ENCODE measurements around the gene IGFLR1.

IGFLR1 gene

GRCh38 chr19:35744430-35745327 is 2.4 kb upstream of the IGFLR1 start:
- Histone ChIP-seq H3K27me3 (ENCODE audit: insufficient read depth, low read length) (no peaks in the 10 kb centered on the region), H3K4me1 (ENCODE audit: insufficient read depth, low read length) (peaks cover 28% of the 10 kb centered on the region), H3K9me3 (ENCODE audit: low read length) (no peaks in the 10 kb centered on the region), H3K4me3 (ENCODE audit: low read length) (peak overlapping the region; percentile 87), H2AFZ (ENCODE audit: low read depth, low read length) (peak overlapping the region; percentile 37), H3K36me3 (ENCODE audit: insufficient read depth, low read length) (peaks cover 4% of the 10 kb centered on the region)

- no peak overlapping the region for H2AFZ ChIP-seq (ENCODE audit: low read depth, low read length)
Measured at GRCh38 chr19:35743640-35744429, 1.6 kb upstream of the IGFLR1 start.

GRCh38 chr19:35741203-35741515 is 1.1 kb downstream of the IGFLR1 start:
- Histone ChIP-seq H3K4me3 (ENCODE audit: low read length) (peak overlapping the region; percentile 38), H2AFZ (ENCODE audit: low read depth, low read length) (peak overlapping the region; percentile 1), H3K9me3 (ENCODE audit: low read length) (no peaks in the 10 kb centered on the region), H3K4me1 (ENCODE audit: insufficient read depth, low read length) (peaks cover 17% of the 10 kb centered on the region), H3K27me3 (ENCODE audit: insufficient read depth, low read length) (no peaks in the 10 kb centered on the region), H3K36me3 (ENCODE audit: insufficient read depth, low read length) (peaks cover 28% of the 10 kb centered on the region)

More at GRCh38 chr19:35743640-35744429, 1.6 kb upstream of the IGFLR1 start:
- H3K27me3 ChIP-seq (ENCODE audit: insufficient read depth, low read length) = no peaks in the 10 kb centered on the region
- H3K4me3 ChIP-seq (ENCODE audit: low read length) = peak overlapping the region; percentile 87
- peaks cover 5% of the 10 kb centered on the region for H3K36me3 ChIP-seq (ENCODE audit: insufficient read depth, low read length)
- peaks cover 26% of the 10 kb centered on the region for H3K4me1 ChIP-seq (ENCODE audit: insufficient read depth, low read length)
- no peaks in the 10 kb centered on the region for H3K9me3 ChIP-seq (ENCODE audit: low read length)

- peak overlapping the region; percentile 1 for H2AFZ ChIP-seq (ENCODE audit: low read depth, low read length)
- peaks cover 13% of the 10 kb centered on the region for H3K4me1 ChIP-seq (ENCODE audit: insufficient read depth, low read length)
- no peaks in the 10 kb centered on the region for H3K9me3 ChIP-seq (ENCODE audit: low read length)
- H3K4me3 ChIP-seq (ENCODE audit: low read length) = peak overlapping the region; percentile 63
- H3K27me3 ChIP-seq (ENCODE audit: insufficient read depth, low read length) = no peaks in the 10 kb centered on the region
- H3K36me3 ChIP-seq (ENCODE audit: insufficient read depth, low read length) = peaks cover 29% of the 10 kb centered on the region
Measured at GRCh38 chr19:35740423-35741202, 1.6 kb downstream of the IGFLR1 start.

- Histone ChIP-seq H3K4me1 (ENCODE audit: insufficient read depth, low read length) (peaks cover 13% of the 10 kb centered on the region), H3K36me3 (ENCODE audit: insufficient read depth, low read length) (peaks cover 33% of the 10 kb centered on the region), H3K4me3 (ENCODE audit: low read length) (peak overlapping the region; percentile 63), H3K27me3 (ENCODE audit: insufficient read depth, low read length) (no peaks in the 10 kb centered on the region), H3K9me3 (ENCODE audit: low read length) (no peaks in the 10 kb centered on the region), H2AFZ (ENCODE audit: low read depth, low read length) (no peak overlapping the region)
Measured at GRCh38 chr19:35740108-35740422, 2.2 kb downstream of the IGFLR1 start.

- peaks cover 11% of the 10 kb centered on the region for H3K4me1 ChIP-seq (ENCODE audit: insufficient read depth, low read length)
- H3K9me3 ChIP-seq (ENCODE audit: low read length) = no peaks in the 10 kb centered on the region
- H2AFZ ChIP-seq (ENCODE audit: low read depth, low read length) = no peak overlapping the region
- peaks cover 38% of the 10 kb centered on the region for H3K36me3 ChIP-seq (ENCODE audit: insufficient read depth, low read length)
- H3K4me3 ChIP-seq (ENCODE audit: low read length) = peak overlapping the region; percentile 63
- H3K27me3 ChIP-seq (ENCODE audit: insufficient read depth, low read length) = no peaks in the 10 kb centered on the region
Measured at GRCh38 chr19:35739275-35740107, 2.8 kb downstream of the IGFLR1 start.

- H3K27me3 ChIP-seq (ENCODE audit: insufficient read depth, low read length) = no peaks in the 10 kb centered on the region
- H3K4me1 ChIP-seq (ENCODE audit: insufficient read depth, low read length) = peaks cover 5% of the 10 kb centered on the region
- H3K4me3 ChIP-seq (ENCODE audit: low read length) = no peak overlapping the region
- H3K9me3 ChIP-seq (ENCODE audit: low read length) = no peaks in the 10 kb centered on the region
- no peak overlapping the region for H2AFZ ChIP-seq (ENCODE audit: low read depth, low read length)
- peaks cover 44% of the 10 kb centered on the region for H3K36me3 ChIP-seq (ENCODE audit: insufficient read depth, low read length)
Measured at GRCh38 chr19:35738887-35739229, 3.4 kb downstream of the IGFLR1 start.

GRCh38 chr19:35738021-35738886 is 4.0 kb downstream of the IGFLR1 start:
- H3K36me3 ChIP-seq (ENCODE audit: insufficient read depth, low read length) = peaks cover 50% of the 10 kb centered on the region
- H3K27me3 ChIP-seq (ENCODE audit: insufficient read depth, low read length) = no peaks in the 10 kb centered on the region
- peaks cover 5% of the 10 kb centered on the region for H3K4me1 ChIP-seq (ENCODE audit: insufficient read depth, low read length)
- no peak overlapping the region for H3K4me3 ChIP-seq (ENCODE audit: low read length)
- H2AFZ ChIP-seq (ENCODE audit: low read depth, low read length) = no peak overlapping the region
- H3K9me3 ChIP-seq (ENCODE audit: low read length) = no peaks in the 10 kb centered on the region

- no peaks in the 10 kb centered on the region for H3K9me3 ChIP-seq (ENCODE audit: low read length)
- H3K4me3 ChIP-seq (ENCODE audit: low read length) = no peak overlapping the region
- H2AFZ ChIP-seq (ENCODE audit: low read depth, low read length) = no peak overlapping the region
- no peaks in the 10 kb centered on the region for H3K27me3 ChIP-seq (ENCODE audit: insufficient read depth, low read length)
- H3K4me1 ChIP-seq (ENCODE audit: insufficient read depth, low read length) = peaks cover 5% of the 10 kb centered on the region
- peaks cover 52% of the 10 kb centered on the region for H3K36me3 ChIP-seq (ENCODE audit: insufficient read depth, low read length)
Measured at GRCh38 chr19:35736913-35737886, 5.1 kb downstream of the IGFLR1 start.

GRCh38 chr19:35734889-35735288 is 7.4 kb downstream of the IGFLR1 start:
- H3K4me1 ChIP-seq (ENCODE audit: insufficient read depth, low read length) = peaks cover 4% of the 10 kb centered on the region
- H3K9me3 ChIP-seq (ENCODE audit: low read length) = no peaks in the 10 kb centered on the region
- H3K27me3 ChIP-seq (ENCODE audit: insufficient read depth, low read length) = no peaks in the 10 kb centered on the region
- peaks cover 74% of the 10 kb centered on the region for H3K36me3 ChIP-seq (ENCODE audit: insufficient read depth, low read length)
- no peak overlapping the region for H2AFZ ChIP-seq (ENCODE audit: low read depth, low read length)
- no peak overlapping the region for H3K4me3 ChIP-seq (ENCODE audit: low read length)

GRCh38 chr19:35734273-35734672 is 8.0 kb downstream of the IGFLR1 start:
- Histone ChIP-seq H3K4me3 (ENCODE audit: low read length) (no peak overlapping the region), H3K27me3 (ENCODE audit: insufficient read depth, low read length) (no peaks in the 10 kb centered on the region), H3K9me3 (ENCODE audit: low read length) (no peaks in the 10 kb centered on the region), H2AFZ (ENCODE audit: low read depth, low read length) (no peak overlapping the region), H3K36me3 (ENCODE audit: insufficient read depth, low read length) (peaks cover 80% of the 10 kb centered on the region), H3K4me1 (ENCODE audit: insufficient read depth, low read length) (no peaks in the 10 kb centered on the region)

Measured in neuron (in vitro differentiated cells).